ENCODE results near the gene MMP24.

MMP24 gene

GRCh38 chr20:35291654-35292503, 65.4 kb downstream of the MMP24 start, which contains the start of gene FAM83C:
Gene FAM83C, minus strand, starts transcription at chr20:35292425. Its CDS starts 121 bp downstream, at chr20:35292304.
- in situ Hi-C loops (cut with MboI; ENCODE audit: low sequenced_read_pairs) = no loop called here

- in situ Hi-C loops (cut with MboI; ENCODE audit: low sequenced_read_pairs) = no loop called here
These were observed 66.2 kb downstream of the MMP24 start for GRCh38 chr20:35292504-35293285.

GRCh38 chr20:35293303-35294292, 67.1 kb downstream of the MMP24 start:
- in situ Hi-C loops (cut with MboI; ENCODE audit: low sequenced_read_pairs) = no loop called here

- in situ Hi-C loops (cut with MboI; ENCODE audit: low sequenced_read_pairs) = no loop called here
These were observed 67.8 kb downstream of the MMP24 start for GRCh38 chr20:35294293-35294685.

GRCh38 chr20:35295058-35295457, 68.6 kb downstream of the MMP24 start:
- in situ Hi-C loops (cut with MboI; ENCODE audit: low sequenced_read_pairs) = no loop called here

- in situ Hi-C loops (cut with MboI; ENCODE audit: low sequenced_read_pairs) = no loop called here
These were observed 69.2 kb downstream of the MMP24 start for GRCh38 chr20:35295674-35296073.

GRCh38 chr20:35296101-35296554, 69.6 kb downstream of the MMP24 start:
- in situ Hi-C loops (cut with MboI; ENCODE audit: low sequenced_read_pairs) = no loop called here

GRCh38 chr20:35297155-35297554, 70.7 kb downstream of the MMP24 start:
- in situ Hi-C loops (cut with MboI; ENCODE audit: low sequenced_read_pairs) = no loop called here

GRCh38 chr20:35297740-35298139, 71.2 kb downstream of the MMP24 start:
- in situ Hi-C loops (cut with MboI; ENCODE audit: low sequenced_read_pairs) = no loop called here

- in situ Hi-C loops (cut with MboI; ENCODE audit: low sequenced_read_pairs) = no loop called here
These were observed 71.8 kb downstream of the MMP24 start for GRCh38 chr20:35298264-35298663.

- in situ Hi-C loops (cut with MboI; ENCODE audit: low sequenced_read_pairs) = no loop called here
These were observed 73.3 kb downstream of the MMP24 start for GRCh38 chr20:35299780-35300179.

- in situ Hi-C loops (cut with MboI; ENCODE audit: low sequenced_read_pairs) = no loop called here
These were observed 74.2 kb downstream of the MMP24 start for GRCh38 chr20:35300469-35301262.

GRCh38 chr20:35301426-35301825, 74.9 kb downstream of the MMP24 start:
- in situ Hi-C loops (cut with MboI; ENCODE audit: low sequenced_read_pairs) = no loop called here

- in situ Hi-C loops (cut with MboI; ENCODE audit: low sequenced_read_pairs) = no loop called here
These were observed 76.2 kb downstream of the MMP24 start for GRCh38 chr20:35302421-35303335.

GRCh38 chr20:35303382-35303734, 76.9 kb downstream of the MMP24 start:
- in situ Hi-C loops (cut with MboI; ENCODE audit: low sequenced_read_pairs) = no loop called here

GRCh38 chr20:35303735-35304491, 77.4 kb downstream of the MMP24 start:
- in situ Hi-C loops (cut with MboI; ENCODE audit: low sequenced_read_pairs) = no loop called here

- in situ Hi-C loops (cut with MboI; ENCODE audit: low sequenced_read_pairs) = no loop called here
These were observed 78.5 kb downstream of the MMP24 start for GRCh38 chr20:35304956-35305355.
